Bone marrow (tissue), 2 donors: Measurements from ENCODE around the gene TAS2R43.
"Not testable (repeated sequence)": the region's sequence is repeated elsewhere in the genome, so short reads cannot be mapped to it uniquely, and the experiment has no call there.

Experiments
- DNase-seq, 2 donors: peaks; one replicate each; lab custom pipeline; 2025; lab: John Stamatoyannopoulos, UW

Gene TAS2R43, protein sequence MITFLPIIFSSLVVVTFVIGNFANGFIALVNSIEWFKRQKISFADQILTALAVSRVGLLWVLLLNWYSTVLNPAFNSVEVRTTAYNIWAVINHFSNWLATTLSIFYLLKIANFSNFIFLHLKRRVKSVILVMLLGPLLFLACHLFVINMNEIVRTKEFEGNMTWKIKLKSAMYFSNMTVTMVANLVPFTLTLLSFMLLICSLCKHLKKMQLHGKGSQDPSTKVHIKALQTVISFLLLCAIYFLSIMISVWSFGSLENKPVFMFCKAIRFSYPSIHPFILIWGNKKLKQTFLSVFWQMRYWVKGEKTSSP

DNA sequence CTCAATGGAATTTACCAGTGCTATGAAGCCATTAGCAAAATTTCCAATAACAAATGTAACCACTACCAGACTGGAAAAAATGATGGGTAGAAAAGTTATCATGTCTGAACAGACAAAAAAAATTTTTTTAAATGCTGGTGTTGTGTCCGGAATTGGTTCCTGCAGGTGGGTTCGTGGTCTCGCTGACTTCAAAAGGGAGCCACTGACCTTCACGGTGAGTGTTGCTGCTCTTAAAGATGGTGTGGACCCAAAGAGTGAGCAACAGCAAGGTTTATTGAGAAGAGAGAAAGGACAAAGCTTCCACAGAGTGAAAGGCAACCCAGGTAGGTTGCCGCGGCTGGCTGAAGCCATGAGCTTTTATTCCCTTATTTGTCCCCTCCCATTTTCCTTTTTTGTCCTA lies at the start of gene TAS2R43:
Gene TAS2R43, minus strand, starts transcription at position 186 of the 400 bp plus-strand sequence. Its CDS starts 84 bp downstream, at position 102.
- no peak for DNase-seq

DNA sequence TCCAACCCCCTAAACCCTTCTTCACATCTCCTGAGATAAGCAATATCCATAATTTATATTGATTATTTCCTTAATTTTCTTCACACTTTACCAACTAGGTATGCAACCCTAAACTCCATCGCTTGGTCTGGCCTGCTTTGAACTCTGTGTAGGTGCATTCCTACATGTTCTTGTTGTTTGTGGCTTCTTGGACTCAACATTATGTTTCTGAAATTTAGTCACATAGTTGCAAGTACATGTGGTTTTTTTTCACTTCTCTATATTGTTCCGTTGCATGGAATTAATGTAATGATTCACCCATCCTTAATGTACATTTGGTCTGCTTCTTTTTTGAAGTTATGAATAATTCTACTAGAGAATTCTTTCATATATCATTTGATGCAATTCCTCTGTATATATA lies 44.0 kb upstream of the TAS2R43 start:
- no peak for DNase-seq

DNA sequence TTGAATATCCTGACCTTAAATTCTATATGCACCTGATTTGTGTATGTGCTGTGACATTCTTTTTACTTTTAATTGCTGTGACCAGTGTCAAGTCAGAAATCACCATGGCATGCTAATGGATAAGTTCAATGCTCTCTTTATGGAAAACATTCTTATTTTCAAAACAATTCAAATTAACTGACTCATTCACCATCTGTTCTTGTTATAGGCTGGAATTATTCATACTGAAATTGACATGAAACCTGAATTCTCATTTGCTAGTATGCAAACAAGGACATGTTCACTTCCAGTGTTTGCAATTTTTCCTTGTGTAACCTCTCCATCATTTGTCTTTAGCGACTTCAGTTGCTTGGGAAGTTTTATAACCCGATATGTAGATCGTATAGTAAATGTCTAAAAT lies 42.2 kb upstream of the TAS2R43 start, which contains the start of gene TAS2R30:
Gene TAS2R30, minus strand, starts transcription at position 340 of the 400 bp plus-strand sequence. CDS start 400 bp downstream, outside the sequence.
- no peak for DNase-seq

DNA sequence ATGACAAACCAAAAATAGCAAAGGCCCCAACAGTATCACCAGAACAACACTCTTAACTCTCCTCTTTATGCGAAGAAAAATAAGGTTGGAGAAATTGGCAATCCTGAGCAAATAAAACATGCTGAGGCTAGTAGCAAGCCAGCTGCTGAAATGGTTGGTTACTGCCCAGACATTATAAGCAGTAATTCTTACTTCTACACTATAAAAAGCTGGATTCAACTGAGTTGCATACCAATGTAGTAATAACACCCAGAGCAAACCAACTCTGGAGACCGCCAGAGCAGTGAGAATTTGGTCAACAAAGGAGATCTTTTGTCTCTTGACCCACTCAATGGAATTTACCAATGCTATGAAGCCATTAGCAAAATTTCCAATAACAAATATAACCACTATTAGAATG lies 41.7 kb upstream of the TAS2R43 start:
- DNase-seq, result no peak

DNA sequence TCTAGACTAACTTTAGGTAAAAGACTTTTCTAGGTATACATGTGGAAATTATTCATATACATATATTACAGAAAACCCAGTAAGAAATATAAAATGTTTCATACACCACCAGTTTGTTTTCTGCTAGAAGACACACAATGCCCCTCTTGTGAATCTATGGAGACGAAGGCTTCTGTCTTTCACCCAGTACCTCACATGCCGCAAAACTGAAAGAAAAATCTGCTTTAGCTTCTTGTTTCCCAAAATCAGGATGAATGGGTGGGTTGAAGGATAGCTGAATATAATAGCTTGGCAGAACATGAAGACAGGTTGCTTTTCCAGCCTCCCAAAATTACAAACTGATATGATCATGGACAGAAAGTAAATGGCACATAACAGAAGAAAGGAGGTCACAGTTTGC lies 41.0 kb upstream of the TAS2R43 start:
- DNase-seq, result no peak

DNA sequence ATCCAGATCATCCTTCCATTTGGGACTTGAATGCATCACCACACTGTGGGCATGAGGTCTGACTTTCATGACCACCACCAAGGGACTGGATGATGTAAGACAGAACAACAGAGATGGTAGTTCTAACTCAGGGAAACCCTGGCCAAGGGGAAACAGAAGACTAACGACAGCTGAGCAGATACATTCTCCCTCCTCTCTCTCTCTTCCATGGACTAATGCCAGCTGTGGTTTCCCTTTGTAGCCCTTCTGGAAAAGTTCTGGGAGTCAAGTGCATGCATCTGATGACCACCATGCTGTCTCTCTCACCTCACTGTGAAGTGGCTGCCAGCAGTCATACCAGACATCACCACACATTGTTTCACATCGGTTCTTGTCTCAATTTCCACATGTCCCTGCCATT lies 38.9 kb upstream of the TAS2R43 start:
- DNase-seq, result no peak

DNA sequence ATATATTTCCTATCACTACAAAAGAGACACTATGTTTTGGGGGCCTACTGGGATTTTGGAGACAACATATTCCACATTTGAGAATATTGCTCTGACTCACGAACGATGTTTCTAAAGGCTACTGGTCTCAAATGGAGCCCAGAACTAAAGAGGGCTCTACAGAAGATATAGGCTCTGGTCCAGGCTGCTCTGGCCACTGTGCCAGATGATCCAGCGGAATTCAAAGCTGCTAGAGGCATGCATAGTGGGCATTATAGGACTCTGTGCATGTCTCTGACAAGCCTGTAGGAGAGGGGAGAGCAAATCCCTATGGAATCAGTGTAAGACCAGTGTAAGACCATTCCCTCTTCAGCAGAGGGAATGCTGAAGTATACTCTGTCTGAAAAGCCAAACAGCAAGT lies 38.3 kb upstream of the TAS2R43 start:
- no peak for DNase-seq

DNA sequence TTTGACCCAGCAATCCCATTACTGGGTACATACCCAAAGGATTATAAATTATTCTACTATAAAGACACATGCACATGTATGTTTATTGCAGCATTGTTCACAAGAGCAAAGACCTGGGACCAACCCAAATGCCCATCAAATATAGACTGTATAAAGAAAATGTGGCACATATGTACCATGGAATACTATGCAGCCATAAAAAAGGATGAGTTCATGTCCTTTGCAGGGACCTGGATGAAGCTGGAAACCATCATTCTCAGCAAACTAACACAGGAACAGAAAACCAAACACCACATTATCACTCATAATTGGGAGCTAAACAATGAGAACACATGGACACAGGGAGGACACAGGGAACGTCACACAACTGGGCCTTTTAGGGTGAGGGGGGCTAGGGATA lies 22.0 kb upstream of the TAS2R43 start:
- DNase-seq, result not testable (repeated sequence)

DNA sequence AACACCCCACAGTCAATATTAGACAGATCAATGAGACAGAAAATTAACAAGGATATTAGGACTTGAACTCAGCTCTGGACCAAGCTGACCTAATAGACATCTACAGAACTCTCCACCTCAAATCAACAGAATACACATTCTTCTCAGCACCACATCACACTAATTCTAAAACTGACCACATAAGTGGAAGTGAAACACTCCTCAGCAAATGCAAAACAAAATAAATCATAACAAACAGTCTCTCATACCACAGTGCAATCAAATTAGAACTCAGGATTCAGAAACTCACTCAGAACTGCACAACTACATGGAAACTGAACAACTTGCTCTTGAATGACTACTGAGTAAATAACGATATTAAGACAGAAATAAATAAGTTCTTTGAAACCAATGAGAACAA lies 19.1 kb upstream of the TAS2R43 start:
- not testable (repeated sequence) for DNase-seq

DNA sequence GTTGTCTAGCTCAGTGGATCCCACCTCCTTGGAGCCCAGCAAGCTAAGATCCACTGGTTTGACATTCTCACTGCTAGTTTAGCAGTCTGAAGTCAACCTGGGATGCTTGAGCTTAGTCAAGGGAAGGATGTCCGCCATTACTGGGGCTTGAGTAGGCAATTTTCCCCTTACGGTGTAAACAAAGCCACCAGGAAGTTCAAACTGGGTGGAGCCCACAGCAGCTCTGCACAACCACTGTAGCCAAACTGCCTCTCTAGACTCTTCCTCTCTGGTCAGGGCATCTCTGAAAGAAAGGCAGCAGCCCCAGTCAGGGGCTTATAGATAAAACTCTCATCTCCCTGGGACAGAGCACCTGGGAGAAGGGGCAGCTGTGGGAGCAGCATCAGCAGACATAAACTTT lies 16.7 kb upstream of the TAS2R43 start:
- no peak for DNase-seq

DNA sequence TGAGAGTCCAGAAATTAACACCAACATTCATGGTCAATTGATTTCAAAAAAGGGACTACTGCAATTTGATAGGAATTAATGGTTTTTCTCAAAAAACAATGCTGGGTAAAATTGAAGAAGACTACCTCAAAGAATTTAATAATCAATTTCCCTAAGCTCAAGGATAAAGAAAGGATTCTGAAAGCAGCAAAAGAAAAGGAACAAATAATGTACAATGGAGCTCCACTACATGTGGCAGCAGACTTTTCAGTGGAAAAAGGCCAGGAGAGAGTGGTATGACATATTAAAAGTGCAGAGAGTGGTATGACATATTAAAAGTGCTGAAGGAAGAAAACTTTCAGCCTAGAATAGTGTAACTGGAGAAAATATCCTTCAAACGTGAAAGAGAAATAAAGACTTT lies 15.6 kb upstream of the TAS2R43 start:
- DNase-seq, result no peak

DNA sequence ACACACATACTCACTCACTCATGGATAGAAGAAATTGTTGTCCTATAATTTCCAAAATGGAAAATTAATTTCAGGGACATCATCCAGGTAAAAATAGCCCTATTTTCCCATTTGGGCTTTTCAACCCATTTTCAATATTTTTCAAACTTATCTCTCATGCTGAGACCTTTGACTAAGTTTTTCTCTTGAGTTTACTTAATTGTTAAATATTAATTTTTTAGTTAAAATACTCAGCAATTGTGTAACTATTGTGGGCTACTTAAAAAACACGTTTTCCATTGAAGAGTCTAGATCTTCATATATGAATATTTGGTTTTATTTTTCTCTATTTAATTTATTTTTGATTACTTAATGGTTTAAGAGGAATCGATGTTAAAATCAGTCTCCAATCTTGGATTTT lies 14.2 kb upstream of the TAS2R43 start:
- no peak for DNase-seq

DNA sequence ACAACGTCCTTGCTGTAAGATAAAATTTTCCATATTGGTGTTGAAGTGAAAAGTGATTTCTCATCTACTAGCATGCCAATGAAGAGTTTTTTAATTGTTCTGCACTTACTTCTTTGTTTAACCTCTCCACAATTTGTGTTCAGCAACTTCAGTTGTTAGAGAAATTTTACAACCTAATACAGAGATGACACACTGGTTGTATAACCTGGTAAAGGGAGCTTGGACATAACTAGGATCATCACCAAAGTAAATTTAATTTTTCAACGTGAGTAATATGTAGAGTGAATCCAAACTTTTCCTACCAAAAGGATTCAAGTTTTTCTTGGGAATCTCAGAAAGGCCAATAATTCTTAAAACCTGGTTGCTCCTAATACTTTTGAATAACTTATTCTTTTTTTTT lies 13.4 kb upstream of the TAS2R43 start:
- DNase-seq, result no peak

DNA sequence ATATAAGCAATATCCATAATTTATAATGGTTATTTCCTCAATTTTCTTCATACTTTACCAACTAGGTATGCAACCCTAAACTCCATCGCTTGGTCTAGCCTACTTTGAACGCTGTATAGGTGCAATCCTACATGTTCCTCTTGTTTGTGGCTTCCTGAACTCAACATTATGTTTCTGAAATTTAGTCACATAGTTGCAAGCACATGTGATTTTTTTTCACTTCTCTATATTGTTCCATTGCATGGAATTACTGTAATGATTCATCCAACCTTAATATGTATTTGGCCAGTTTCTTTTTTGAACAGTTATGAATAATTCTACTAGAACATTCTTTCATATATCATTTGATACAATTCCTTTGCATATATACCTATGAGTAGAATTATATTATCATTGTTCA lies 2.8 kb upstream of the TAS2R43 start:
- DNase-seq, result not testable (repeated sequence)

DNA sequence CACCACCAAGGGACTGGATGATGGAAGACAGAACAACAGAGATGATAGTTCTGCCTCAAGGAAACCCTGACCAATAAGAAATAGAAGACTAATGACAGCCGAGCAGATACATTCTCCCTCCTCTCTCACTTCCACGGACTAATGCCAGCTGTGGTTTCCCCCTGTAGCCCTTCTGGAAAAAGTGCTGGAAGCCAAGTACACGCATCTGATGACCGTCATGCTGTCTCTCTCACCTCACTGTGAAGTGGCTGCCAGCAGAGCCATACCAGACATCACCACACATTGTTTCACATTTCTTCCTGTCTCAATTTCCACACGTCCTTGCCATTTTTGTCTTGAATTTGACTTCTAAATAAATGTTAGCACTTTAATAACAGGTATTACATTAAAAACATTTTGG lies 2.9 kb downstream of the TAS2R43 start:
- no peak for DNase-seq

DNA sequence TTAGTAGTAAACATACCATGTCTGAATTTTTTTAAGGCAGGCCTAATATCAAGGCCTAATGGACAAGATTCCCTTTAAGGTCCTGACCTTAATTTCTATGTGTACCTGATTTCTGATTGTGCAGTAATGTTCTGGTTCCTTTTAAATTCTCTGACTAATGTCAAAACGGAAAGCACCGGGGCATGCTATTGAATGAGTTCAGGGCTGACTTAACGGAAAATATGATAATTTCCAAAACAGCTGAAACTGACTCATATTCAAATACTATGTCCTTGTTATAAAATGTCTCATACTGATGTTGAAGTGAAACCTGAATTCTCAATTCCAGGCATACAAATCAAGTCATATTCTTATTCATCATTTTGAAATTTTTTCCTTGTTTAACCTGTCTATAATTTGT lies 6.7 kb downstream of the TAS2R43 start:
- no peak for DNase-seq

DNA sequence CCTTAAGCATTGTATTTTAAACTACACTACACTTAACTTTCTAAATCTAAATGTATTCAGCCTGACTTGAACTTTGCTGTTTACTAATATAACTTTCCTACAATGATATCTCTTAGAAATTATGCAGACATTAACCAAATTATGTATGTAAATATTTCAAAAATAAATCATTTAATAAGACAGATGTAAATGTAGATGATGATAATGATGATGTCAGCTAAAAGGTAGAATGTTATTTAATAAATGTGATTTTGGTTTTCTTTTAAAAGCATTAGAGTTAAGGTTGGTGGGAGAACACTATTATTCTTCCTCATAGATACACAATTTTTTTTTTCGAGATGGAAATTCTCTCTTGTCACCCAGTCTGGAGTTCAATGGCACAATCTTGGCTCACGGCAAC lies 10.1 kb downstream of the TAS2R43 start:
- DNase-seq, result no peak

DNA sequence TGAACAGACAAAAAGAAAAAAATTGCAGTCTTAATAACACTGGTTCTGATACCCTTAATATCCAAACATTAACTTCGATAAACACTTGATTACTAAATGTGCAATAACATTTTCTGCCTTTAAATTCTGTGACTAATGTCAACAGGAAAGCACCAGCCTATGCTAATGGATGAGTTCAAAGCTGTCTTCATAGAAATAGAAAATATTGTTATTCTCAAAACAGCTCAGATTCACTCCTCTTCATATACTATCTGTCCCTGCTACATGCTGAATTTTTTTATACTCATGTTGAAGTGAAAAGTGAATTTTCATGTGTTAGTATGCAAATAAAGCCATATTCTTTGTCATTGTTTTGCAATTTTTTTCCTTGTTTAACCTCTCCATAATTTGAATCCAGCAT lies 13.9 kb downstream of the TAS2R43 start:
- DNase-seq, result no peak

DNA sequence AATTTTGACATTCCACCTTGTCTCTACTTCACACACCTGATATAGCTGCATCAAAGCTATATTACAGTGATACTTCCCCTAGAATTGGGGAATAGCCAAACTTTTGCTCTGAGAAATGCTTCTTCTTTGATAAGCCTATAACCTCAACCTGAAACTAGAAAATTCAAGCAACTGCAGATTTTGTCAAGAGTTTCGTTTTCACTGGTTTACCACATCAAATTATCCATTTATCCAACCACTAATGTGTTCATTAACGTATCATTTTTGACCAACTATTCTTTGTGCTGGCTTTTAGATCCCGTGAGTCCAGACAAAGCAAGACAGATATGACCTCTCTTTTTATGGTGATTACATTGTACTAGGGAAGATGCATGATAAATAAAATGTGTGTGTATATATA lies 16.5 kb downstream of the TAS2R43 start:
- no peak for DNase-seq

DNA sequence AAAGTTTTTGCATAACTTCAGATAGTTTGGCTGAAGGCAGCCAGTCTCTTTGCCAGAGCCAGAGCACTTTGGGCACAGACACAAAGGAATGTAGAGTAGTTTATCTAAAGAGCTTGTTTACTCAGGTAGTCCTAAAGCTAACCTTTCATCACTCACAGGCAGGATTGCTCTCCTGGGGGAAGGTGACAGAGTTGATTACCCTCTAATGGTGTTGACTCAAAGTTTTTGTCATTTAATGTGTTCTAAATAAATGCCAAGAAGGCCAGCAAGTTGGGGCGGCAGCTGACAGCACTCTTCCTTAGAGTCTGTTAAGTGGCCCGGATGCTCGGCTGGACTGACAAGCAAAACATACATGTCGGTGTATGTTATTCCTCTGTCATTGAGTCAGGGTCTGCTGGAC lies 20.7 kb downstream of the TAS2R43 start:
- DNase-seq, result no peak

DNA sequence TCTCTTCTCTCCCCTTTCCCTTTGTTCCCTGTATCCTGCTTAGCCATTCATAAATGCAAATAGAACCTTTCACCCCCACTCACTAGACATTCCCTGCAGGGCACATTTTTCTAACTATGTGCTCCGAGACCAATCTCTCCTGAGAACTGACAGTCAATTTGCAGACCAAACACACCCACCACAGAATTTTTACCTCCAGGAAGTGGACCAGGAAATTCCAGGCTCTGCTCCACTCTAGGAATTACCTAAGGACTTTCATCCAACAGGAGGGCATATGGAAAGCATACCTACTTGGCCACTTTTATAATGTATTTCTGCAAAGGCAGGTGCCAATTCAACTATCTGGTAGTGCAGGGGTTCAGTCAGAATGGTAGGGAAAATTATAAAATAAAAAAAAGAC lies 21.1 kb downstream of the TAS2R43 start:
- no peak for DNase-seq

DNA sequence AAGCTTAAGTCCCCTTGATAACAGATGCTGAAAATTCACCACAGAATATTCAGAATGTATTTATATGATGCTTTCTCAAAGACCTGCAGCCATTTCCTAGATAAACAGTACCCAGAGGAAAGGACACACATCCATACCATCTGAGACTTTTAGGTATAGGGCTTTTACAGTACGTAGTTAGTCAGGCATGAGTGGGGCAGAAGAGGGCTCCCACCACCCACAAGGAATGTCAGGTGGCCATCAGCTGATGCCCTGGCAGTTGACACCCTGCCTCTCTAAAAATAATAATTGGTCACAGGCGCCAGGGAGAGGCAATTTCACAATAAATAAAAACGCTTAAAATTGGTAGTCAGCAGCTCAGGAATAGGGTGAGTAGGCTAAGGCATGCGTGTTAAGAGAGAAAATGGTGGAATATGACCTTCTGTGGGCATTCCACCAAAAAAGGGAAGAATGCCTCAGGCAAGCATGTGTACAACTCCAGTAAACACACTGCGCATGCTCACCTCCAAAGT lies 22.2 kb downstream of the TAS2R43 start:
- no peak for DNase-seq

DNA sequence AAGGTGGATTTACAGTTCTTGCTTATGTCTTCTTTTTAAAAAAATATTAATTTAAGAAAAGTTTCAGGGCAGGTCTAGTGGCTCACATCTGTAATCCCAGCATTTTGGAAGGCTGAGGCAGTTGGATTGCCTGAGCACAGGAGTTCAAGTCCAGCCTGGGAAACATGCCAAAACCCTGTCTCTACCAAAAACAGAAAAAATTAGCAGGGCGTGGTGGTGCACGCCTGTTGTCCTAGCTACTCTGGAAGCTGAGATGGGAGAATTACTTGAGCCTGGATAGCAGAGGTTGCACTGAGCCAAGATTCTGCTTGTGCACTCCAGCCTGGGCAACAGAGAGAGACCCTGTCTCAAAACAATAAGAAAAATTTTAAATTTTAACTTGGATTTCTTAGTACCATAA lies 24.6 kb downstream of the TAS2R43 start:
- DNase-seq, result no peak

DNA sequence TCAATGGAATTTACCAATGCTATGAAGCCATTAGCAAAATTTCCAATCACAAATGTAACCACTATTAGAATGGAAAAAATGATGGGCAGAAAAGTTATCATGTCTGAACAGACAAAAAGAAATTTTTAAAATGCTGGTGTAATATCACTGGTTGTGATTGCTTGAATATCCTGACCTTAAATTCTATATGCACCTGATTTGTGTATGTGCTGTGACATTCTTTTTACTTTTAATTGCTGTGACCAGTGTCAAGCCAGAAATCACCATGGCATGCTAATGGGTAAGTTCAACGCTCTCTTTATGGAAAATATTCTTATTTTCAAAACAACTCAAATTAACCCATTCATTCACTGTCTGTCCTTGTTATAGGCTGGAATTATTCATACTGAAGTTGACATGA lies 29.9 kb downstream of the TAS2R43 start, which contains the start of gene TAS2R46:
Gene TAS2R46, minus strand, starts transcription at position 101 of the 400 bp plus-strand sequence. Its CDS starts 0 bp downstream, at position 101.
- not testable (repeated sequence) for DNase-seq
